GDM1 (cell line): ENCODE data around the gene SPECC1L.

Source experiments
- DNase-seq: peaks from one replicate; lab custom pipeline; 2025; lab: John Stamatoyannopoulos, UW

SPECC1L gene

DNA sequence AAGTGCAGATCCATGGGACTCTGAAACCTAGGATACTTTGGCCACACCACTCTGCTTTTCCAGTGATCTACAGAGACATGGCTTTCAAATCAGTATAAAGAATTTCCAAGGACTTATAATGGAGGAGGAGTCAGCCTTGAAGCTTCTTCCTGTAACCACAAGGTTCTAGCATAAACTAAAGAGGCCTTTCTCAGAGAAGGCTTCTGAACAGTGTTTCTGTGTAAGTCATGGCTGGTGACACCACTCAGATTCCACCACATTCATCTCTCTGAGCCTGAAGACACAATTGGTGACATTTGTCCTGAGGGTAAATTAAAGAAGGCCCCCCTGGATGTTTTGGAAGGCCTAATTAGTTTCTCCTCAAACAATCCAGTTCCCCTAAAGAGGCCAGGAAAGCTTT is 127.8 kb downstream of the SPECC1L start:
- DNase-seq, result no peak

DNA sequence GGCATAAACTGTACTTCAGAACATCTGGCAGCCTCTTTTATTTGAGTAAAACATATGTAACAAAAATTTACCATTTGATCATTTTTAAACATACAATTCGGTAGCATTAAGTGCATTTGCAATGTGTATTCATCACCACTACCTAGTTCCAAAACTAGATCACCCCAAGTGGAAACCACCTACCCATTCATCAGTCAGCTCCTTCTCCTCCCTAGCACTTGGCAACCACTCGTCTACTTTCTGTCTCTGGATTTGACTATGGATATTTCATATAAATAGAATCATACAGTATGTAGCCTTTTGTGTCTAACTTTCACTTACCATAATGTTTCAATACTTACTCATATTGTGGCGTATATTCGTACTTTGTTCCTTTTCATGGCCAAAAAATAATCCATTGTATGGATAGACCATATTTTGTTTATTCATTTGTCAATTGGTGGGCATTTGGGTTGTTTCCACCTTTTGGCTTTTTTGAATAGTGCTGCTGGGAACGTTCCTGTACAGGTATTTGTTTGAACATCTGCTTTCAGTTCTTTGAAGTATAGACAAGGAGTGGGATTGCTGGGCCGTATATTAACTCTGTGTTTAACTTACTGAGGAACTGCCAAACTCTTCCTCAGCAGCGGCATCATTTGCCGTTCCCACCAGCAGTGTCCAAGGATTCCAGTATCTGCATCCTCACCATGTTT is 129.5 kb downstream of the SPECC1L start:
- no peak for DNase-seq

DNA sequence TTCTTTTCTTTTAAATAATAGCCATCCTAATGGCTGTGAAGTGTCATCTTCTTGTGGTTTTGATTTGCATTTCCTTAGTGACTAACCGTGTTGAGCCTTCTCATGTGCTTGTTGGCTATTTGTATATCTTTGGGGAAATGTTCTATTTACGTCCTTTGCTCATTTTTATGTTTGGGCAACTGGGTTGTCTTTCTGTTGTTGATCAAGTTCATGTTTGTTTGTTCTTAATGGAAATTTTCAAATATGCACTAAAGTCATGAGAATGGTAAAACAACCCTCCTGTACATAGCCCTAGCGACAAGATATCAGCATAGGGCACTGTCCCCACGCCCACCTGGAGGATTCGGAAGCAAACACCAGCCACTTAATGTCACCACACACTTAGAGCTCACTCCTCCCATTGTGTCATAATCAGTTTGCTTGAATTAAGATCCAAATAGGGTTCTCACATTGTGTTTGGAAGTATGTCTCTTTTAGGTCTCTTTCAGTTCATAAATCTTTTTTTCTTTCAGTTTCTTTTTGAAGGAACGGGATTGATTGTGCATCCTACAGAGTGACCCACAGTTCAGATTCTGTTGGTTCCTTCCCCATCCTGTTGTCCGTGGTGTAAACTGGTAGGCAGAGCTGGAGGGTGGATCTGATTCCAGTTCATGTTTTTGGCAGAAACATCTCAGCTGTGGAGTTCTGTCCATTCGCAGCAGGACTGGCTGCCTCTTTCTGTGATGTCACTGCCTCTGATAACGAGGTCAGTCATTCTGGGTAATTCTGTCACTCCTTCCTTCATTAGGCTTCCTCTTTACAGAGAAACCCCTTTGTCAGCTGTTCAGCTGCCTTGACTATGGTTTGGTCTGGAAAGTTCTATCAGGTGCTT is 130.3 kb downstream of the SPECC1L start:
- DNase-seq, result no peak

DNA sequence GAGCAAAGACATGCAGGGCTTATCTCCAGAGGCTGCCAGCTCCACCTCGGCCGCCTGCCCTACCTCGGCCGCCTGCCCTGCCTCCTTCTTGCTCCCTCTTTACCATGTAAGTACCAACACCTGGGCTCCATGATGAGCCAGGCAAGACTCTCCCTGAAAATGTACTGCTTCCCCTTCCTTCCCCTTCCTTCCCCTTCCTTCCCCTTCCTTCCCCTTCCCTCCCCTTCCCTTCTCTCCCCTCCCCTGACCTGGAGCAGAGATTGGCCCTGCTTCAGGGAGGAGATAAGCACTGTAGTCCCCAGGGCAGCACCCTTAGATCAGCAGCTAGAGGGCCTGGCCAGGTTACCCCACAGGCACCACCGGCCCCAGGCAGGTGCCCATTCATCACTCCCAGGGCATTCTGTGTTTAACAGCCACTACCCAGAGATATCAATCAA is 131.3 kb downstream of the SPECC1L start:
- no peak for DNase-seq

DNA sequence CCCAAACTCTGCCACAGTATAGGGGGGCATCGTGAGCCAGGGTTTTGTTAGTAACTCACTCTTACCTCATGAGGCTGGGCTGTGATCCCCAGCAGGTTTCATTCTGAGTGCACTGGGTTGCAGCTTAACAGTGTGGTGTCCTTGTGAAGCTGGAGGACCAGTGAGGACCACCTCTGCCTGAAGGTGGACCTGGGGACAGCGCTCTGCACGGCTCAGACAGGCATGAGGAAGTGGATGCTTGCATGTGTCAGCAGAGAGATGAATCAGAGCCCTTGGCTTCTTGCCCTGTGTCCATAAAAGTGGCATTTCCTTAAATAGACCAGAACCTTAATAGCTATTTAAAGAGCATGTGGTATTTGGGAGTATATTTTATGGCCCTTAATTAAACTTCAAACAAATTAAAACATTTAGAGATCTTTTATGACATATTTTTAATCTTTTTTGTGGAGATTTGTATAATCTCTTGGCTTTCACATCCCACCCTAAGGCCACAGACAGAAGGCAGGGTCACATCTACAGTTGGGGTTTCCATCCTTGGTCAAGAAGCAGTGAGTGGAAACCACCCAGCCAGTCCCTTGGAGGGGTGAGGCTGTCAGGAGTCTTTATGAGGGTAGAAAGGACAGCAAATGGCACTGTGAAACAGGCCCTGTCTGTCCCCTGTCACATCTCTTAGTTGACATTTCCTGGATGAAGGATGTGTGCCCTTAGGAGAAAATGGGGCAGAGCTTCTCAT is 132.0 kb downstream of the SPECC1L start:
- DNase-seq, result no peak

DNA sequence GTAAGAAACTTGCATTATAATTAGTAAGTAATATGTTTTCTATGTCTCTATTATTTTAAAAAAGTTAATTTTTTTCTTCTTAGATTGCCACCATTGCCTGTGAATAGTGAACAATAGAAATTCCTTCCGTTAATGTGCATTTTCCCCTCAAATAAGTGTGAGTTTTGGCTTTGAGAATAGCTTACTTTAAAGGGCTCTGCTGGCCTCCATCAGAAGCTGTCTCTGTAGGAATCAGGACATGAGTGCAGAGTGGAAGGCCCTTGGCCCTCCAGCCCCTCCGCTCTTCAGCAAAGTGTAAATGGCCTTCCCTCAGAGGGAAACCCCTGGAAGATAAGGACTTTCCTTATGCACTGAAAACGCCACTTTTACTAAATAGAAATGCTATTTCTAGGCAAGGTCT is 132.7 kb downstream of the SPECC1L start:
- no peak for DNase-seq

DNA sequence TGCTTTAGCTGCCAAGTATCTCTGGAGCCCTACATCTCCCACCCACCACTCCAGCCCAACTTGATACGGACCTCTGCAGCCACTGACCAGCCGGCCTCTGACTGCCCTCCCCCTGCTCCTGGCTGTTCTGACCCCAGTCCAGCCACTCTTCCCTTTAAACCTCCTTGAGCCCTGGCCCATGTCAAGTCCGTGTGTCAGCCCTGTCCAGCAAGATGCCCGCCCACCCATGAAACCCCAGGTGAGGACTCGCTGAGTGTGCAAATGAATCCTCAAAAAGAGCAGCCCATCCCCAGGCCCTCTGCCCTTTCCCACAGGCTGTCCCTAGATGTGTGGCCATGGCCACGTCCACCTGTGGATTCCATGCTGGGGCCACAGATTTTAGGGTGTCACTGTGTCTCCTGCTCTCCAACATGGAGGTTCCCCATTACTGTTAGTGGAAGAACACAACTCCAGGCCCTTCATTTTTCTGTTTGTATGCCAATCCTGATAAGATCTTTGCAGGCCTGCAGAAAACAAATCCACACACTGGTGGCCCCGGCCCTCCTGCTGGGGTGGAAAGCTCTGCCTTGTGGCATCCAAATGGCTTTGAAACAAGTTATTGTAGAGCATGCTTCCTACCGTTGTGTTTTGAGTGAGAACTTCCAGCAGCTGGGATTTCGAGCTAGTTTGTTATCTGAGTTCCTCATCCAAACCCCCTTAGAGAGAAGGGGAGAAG is 134.1 kb downstream of the SPECC1L start:
- no peak for DNase-seq

DNA sequence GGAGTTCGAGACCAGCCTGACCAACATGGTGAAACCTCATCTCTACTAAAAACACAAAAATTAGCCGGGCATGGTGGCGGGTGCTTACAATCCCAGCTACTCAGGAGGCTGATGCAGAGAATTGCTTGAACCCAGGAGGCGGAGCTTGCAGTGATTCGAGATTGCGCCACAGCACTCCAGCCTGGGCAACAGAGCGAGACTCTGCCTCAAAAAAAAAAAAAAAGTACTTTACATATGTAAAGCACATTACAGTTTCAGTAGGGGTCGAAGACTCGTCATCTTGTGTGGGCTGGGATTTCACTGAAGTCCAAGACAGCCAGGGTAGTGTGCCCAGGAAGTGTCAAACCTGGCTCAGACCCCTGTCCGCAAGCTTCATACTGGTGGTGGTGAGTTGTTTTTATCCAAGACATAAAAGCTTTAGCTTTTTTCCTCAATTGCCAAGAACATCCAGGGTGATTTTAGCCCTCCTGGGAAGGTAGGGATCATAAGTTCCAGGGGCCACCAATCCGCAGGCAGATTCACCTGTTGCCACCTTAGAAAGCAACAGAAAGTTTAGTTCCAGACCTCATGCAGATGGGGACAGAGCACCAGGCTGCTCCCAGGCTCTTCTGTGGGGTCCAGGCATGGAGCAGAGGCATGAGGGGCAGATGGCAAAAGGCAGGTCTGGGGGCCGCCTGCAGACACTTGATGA is 135.1 kb downstream of the SPECC1L start:
- no peak for DNase-seq

DNA sequence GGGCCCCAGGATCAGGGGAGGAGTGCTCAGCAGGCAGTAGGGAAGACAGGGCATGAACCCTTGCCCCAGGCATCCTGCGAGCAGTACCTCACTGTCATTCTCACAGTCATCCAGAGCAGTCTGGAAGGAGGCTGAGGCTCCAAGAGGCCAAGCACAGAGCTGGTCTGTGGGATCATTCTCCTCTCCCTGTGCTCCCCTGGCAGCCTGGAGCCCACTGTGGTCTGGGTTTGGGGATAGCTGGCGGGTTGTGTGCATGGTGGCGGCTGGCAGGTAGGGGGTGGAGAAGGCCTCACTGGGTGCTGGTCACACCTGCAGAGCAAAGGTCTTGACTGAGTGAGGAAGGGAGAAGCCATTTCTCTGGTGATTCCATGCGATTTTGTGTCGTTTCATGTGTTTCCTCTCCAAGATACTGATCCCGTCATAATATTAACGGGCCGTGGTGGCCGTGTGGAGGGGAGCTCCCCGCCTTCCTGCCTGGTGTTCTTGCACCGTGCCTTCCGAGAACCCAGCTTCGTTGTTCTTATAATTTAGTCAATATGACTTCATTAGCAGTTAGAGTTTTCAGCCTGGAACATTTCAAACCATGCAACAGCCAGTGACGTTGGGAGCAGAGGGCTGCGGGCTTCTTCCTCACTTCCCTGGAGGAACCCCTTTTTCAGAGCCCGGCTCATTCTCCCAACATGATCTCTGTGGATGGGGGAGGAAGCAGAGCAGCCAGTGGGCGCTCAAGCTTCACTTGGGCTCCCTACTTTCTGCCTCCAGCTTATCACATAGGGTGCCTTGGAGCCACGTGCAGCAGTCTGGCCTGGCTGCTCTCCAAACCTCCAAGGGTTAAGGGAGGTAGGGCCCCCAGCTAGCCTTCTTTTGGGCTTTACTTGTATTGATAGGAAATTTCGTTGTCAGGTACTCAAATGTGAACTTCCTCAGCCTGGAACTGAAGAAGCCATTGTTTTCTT is 136.0 kb downstream of the SPECC1L start:
- DNase-seq, result no peak

DNA sequence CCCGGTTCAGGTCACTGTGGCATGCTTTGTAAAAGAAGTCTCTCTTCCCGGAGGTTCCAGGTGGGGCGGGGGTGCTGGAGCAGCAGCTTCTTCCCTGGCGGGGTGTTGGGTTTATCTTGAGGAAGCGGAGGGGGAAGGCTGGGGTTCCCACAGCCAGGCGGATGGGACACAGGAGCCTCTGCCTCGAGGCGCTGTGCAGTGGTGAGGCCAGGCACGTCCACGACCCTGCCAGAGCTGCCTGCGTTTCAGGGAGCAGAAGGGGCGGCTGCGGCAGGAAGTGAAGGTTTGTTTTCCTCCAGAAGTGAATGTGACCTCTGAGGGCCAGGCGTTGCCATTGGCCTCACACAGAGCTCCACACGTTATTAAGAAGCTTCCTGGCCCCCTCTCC is 136.6 kb downstream of the SPECC1L start:
- no peak for DNase-seq

DNA sequence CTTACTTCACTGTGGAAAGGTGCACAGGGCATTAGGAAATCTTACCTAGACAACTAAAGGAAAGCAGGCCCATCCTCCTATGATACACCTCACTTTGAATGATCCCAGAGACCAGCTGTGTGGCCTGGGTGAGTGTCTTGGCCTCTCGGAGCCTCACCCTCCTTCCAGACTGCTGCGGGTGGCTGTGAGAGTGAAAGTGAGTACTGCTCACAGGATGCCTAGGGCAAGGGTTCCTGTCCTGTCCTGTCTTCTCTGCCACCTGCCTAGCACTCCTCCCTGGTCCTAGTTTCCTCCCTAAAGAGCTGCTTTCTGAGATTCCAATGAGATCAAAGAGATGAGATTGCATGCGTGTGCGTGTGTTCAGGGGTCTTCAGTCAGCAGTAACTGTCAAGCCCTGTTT is 137.3 kb downstream of the SPECC1L start:
- DNase-seq, result no peak

DNA sequence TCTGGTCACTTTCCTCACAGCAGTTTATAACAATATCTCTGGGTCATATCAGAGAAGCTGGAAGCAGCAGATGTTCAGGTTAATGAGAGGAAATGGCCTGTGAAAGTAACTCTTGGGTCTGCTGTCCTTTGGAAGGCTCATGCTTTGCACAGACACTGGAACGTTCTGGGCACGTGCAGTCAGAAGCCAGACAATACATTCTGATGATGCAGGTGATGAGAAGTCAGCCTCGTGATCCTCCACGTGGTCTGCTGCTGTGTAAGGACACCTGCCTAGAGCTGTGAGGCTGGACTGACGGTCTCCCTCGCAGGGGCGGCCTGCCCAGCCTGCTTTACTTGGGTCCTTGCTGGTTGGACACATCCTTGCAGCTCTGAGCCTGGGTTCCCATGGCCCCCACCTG is 138.0 kb downstream of the SPECC1L start:
- DNase-seq, result no peak

DNA sequence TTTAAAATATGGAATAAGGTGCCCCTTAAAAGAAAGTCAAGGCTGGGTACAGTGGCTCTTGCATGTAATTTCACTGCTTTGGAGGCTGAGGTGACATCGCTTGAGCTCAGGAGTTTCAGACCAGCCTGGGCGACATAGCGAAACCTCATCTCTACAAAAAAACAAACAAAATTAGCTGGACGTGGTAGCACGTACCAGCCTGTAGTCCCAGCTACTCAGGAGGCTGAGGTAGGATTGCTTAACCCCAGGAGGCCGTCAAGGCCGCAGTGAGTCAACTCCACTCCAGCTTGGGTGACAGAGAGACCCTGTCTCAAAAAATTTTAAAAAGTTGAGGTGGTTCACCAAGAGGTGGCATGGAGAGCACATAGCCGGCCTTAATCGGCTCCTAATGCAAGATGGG is 139.1 kb downstream of the SPECC1L start:
- no peak for DNase-seq

DNA sequence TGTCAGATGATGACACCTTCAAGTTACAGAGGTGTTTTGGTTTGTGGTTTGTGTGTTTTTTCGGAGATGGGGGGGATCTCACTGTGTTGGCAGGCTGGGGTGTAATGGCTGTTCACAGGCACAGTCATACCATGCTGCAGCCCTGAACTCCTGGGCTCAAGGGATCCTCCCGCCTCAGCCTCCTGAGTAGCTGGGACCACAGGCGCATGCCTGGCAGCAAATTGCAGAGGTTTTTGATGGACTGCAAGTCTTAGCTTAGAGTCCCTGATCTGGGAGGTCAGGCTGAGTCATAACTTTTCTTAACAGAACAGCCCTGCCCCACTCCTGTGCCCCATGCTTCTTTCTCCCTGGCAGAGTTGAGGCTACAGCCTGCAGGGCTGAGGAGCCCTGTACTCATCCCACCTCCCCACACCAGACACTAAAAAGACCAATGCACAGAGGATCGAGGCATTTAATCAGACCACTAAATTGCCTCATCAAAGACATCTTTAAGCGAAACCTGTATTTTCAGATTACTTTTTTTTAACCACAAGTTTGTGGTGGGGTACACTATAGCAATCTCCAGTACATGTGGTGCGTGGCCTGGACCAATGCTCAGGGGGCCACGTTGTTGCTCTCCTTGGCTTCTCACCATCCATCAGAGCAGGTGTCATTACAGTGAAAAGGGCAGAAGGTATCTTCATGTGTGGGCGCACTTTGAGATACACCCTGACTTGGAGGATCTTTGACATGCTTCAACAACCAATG is 139.7 kb downstream of the SPECC1L start:
- DNase-seq, result no peak

DNA sequence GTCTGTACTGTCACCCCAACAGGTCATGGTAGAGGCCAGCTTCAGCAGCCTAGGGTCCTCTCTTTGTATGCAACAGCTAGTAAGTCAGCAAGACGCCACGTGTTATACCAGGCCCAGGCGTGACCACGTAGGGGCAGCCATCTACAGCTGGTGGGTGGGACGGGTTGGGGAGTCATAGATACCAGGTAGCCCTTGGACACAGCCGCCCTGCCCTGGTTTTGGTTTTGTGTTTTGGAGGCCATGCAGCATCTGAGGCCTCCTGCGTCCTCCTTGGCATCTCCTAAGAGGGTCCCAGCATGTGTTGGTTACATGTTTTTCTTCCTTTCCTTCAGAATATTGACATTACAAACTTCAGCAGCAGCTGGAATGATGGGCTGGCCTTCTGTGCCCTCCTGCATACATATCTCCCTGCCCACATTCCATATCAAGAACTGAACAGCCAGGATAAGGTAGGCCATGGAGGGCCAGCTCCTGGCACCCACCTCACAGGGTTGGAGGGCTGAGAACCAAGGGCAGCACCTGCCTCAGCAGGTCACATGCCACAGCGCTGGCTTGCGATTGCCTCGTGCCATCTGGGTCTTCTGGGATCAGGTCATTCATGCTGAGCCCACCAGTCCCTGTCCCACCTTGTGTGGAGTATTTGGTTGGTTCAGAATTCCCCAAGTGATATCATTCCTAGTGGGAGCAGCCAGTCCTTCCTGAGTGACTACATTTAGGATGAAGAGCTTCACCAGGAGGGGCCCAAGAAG is 140.8 kb downstream of the SPECC1L start:
- no peak for DNase-seq

DNA sequence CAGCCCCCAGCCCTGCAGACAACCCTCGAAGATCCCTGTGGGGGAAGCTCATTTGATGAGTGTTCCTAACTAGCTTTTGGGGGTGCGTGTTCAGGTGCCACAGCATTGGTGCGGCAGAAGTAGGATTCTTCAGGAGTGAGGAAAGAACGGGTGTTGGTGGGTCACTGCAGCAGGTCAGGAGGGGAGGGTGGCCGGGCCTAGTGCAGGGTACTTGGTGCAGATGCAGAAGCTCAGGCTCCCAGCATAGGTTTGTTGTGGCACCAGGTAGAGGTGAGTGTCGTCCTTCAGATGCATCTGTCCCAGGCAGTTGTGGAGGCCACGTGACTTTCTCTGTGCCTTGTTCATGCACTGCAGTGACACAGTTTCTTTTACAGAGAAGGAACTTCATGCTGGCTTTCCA is 141.6 kb downstream of the SPECC1L start:
- no peak for DNase-seq

DNA sequence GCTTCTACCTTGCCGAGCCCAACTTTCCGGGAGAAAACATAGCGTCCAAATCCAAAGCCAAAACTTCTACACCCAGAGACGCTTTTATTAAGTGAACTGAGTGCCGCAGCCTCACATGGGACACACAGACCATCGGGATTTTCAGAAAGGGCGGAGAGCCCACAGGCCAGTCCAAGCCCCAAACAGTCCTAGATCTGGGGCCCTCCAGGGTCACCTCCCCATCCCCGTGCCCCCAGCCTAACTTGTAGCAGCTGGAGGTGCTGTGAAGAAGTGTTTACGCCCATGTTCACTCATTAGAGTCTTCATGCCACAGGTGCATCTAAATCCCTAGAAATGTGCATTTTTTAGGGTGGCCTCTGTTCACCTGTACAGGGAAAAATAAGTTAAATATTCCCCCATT is 142.6 kb downstream of the SPECC1L start:
- no peak for DNase-seq

DNA sequence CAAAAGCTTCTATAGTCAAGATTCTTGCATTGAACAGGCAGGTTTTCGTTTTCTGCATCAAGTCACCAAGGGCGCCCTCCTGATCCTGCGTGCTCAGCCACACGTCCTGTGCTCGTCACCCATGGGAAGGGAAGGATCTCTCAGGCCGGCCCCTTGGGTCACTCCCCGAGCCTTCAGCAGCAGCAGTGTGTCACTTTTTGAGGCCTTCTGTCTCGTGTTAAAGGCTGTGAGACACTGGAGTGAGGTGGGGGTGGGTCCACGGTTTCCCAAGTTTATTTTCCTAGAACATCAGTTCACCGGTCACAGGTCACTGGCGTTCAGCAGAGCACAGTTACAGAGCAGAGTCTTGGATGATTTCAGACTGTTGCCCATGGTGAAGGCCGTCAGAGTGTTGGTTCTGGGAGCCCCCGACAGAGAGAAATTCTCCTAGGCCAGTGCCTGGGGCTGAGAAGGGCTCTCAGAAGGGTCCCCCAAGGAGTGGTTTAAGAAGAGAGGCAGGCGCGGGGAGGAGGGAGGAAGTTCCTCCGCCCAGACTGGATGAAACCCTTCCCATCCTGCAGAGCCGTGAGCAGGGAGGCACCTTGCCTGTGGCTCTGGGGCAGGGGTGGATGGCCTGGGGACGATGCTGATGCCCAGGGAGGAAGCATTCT is 143.2 kb downstream of the SPECC1L start:
- DNase-seq, result no peak
